ENCODE data around the gene GMPR. TPM values are rescaled to one million over a fixed set of nuclear protein-coding genes. Genes with fewer than 3 reads are reported as not detected.

GMPR gene
- 2.0 and 2.4 TPM in 2 replicates for total RNA-seq (2021)
- Bru-seq, nascent RNA, result percentile 21 among the genes with signal in this experiment
- BruChase-seq, experiment 1, labeled RNA remaining after a 2-hour chase, result percentile 24 among the genes with signal in this experiment
- percentile 23 among the genes with signal in this experiment for BruChase-seq, experiment 2, labeled RNA remaining after a 6-hour chase
- long read RNA-seq, partial matches to known transcripts, result 0 of 2 reads
- long read RNA-seq, other reads (novel, unspliced or antisense), result 0 of 2 reads

- peak in 1 of 2 experiments; percentile 71 for DNase-seq
- peak within 1 kb of the TSS; percentile 86 for H2AFZ ChIP-seq
- H3K79me2 ChIP-seq (ENCODE audit: low read depth), result no peaks in the 10 kb centered on the region
- ChIA-PET POLR2A (ENCODE audit: unreplicated experiment) (interaction anchor here (0.6 to 0.7 kb wide), 2 partner anchors 9 to 101 kb away, joined by 3 read pairs; no protein-coding TSS in a partner anchor), CTCF (interaction anchor here (0.6 to 1.3 kb wide), 4 partner anchors 39 to 1074 kb away, joined by 3 to 6 read pairs (median 6); no protein-coding TSS in a partner anchor)
- intact Hi-C loops (cut with micrococcal nuclease; ENCODE audit: unreplicated experiment), result loop anchor here (2.0 to 10.0 kb wide), 3 partner anchors 38 to 856 kb away; no protein-coding TSS in a partner anchor
- H3K27ac ChIP-seq, result no peak within 1 kb of the TSS
- no peaks in the 10 kb centered on the region for H3K9me3 ChIP-seq (ENCODE audit: insufficient read depth, low read depth)
- no peak for TF ChIP-seq EZH2 (IDR thresholded peaks at IDR 0.05; ENCODE audit: low read depth)
- TF ChIP-seq, protein P1, sequence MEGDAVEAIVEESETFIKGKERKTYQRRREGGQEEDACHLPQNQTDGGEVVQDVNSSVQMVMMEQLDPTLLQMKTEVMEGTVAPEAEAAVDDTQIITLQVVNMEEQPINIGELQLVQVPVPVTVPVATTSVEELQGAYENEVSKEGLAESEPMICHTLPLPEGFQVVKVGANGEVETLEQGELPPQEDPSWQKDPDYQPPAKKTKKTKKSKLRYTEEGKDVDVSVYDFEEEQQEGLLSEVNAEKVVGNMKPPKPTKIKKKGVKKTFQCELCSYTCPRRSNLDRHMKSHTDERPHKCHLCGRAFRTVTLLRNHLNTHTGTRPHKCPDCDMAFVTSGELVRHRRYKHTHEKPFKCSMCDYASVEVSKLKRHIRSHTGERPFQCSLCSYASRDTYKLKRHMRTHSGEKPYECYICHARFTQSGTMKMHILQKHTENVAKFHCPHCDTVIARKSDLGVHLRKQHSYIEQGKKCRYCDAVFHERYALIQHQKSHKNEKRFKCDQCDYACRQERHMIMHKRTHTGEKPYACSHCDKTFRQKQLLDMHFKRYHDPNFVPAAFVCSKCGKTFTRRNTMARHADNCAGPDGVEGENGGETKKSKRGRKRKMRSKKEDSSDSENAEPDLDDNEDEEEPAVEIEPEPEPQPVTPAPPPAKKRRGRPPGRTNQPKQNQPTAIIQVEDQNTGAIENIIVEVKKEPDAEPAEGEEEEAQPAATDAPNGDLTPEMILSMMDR (conservative IDR thresholded peaks at IDR 0.05), result no peak
- H4K20me1 ChIP-seq (ENCODE audit: insufficient read depth), result no peaks in the 10 kb centered on the region
- H3K27me3 ChIP-seq (ENCODE audit: insufficient read depth, low read depth), result peaks cover 64% of the 10 kb centered on the region
- peaks cover 5% of the 10 kb centered on the region; the same call in 1 of the 2 replicates for H3F3A ChIP-seq (ENCODE audit: insufficient read depth, low read depth)
- no TSS peak for BruUV-seq (replicated peaks)
- H3K36me3 ChIP-seq (ENCODE audit: low read depth), result no peaks in the 10 kb centered on the region
- H3K4me2 ChIP-seq, result peak within 1 kb of the TSS; percentile 93
- peak within 1 kb of the TSS; percentile 54 for H3K4me3 ChIP-seq
- no peaks in the 10 kb centered on the region for H3K9me2 ChIP-seq (ENCODE audit: insufficient read depth)
- H3K4me1 ChIP-seq (replicated peaks; ENCODE audit: insufficient read depth), result peaks cover 10% of the 10 kb centered on the region; the same call in 1 of the 2 replicates
These were observed at the start of gene GMPR for GRCh38 chr6:16238057-16238962. Gene GMPR (plus strand): TSS chr6:16238587. CDS start chr6:16238694, 107 bp downstream.

DNA sequence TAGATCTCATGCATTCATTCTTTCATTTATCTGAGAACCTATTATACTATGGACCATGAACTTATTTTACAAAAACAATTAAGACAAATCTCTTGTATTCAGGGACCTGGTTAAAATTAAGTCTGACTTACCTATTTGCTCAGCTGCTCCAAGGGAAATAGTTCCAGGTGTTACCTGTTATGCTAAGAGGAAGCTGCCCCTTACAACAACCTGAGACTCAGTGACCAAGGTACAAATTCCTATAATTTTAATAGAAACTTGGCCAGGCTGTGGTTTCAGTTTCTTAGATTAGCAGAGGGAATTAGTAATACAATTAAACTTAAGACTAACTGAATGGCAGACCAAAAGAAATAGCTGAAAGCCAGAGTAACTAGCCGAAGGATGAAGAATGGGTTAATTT lies 48.2 kb upstream of the GMPR start:
- TF ChIP-seq EZH2 (IDR thresholded peaks at IDR 0.05; ENCODE audit: low read depth), result no peak
- TF ChIP-seq, protein P1 (conservative IDR thresholded peaks at IDR 0.05), result no peak
- H2AFZ ChIP-seq, result no peak overlapping the region
- H3K4me2 ChIP-seq, result no peak overlapping the region
- intact Hi-C loops (cut with micrococcal nuclease; ENCODE audit: unreplicated experiment), result no loop called here
- no peaks in the 10 kb centered on the region for H3F3A ChIP-seq (ENCODE audit: insufficient read depth, low read depth)
- ChIA-PET CTCF (no interaction called here), POLR2A (ENCODE audit: unreplicated experiment) (no interaction called here)
- no peaks in the 10 kb centered on the region for H3K9me3 ChIP-seq (ENCODE audit: insufficient read depth, low read depth)
- no peaks in the 10 kb centered on the region for H3K36me3 ChIP-seq (ENCODE audit: low read depth)
- H3K27ac ChIP-seq, result no peak overlapping the region
- no peaks in the 10 kb centered on the region for H3K9me2 ChIP-seq (ENCODE audit: insufficient read depth)
- H3K4me3 ChIP-seq, result no peak overlapping the region
- BruUV-seq (replicated peaks), result no TSS peak
- H3K79me2 ChIP-seq (ENCODE audit: low read depth), result no peaks in the 10 kb centered on the region
- H3K27me3 ChIP-seq (ENCODE audit: insufficient read depth, low read depth), result peaks cover 83% of the 10 kb centered on the region
- no peak for DNase-seq
- H3K4me1 ChIP-seq (replicated peaks; ENCODE audit: insufficient read depth), result no peaks in the 10 kb centered on the region
- no peaks in the 10 kb centered on the region for H4K20me1 ChIP-seq (ENCODE audit: insufficient read depth)

GRCh38 chr6:16196260-16196983 lies 42.0 kb upstream of the GMPR start:
- no peak overlapping the region for H3K4me2 ChIP-seq
- H3K79me2 ChIP-seq (ENCODE audit: low read depth), result no peaks in the 10 kb centered on the region
- no peaks in the 10 kb centered on the region for H3F3A ChIP-seq (ENCODE audit: insufficient read depth, low read depth)
- no peaks in the 10 kb centered on the region for H3K4me1 ChIP-seq (replicated peaks; ENCODE audit: insufficient read depth)
- POLR2A ChIA-PET (ENCODE audit: unreplicated experiment), result no interaction called here
- H4K20me1 ChIP-seq (ENCODE audit: insufficient read depth), result no peaks in the 10 kb centered on the region
- BruUV-seq (replicated peaks), result no TSS peak
- no peak overlapping the region for H3K27ac ChIP-seq
- H3K36me3 ChIP-seq (ENCODE audit: low read depth), result no peaks in the 10 kb centered on the region
- TF ChIP-seq EZH2 (IDR thresholded peaks at IDR 0.05; ENCODE audit: low read depth), result no peak
- TF ChIP-seq, protein P1 (conservative IDR thresholded peaks at IDR 0.05), result no peak
- no peak overlapping the region for H3K4me3 ChIP-seq
- peaks cover 66% of the 10 kb centered on the region for H3K27me3 ChIP-seq (ENCODE audit: insufficient read depth, low read depth)
- no peak overlapping the region for H2AFZ ChIP-seq
- intact Hi-C loops (cut with micrococcal nuclease; ENCODE audit: unreplicated experiment), result no loop called here
- no peaks in the 10 kb centered on the region; the same call in 1 of the 2 replicates for H3K9me2 ChIP-seq (ENCODE audit: insufficient read depth)
- CTCF ChIA-PET, result no interaction called here
- no peak for DNase-seq
- H3K9me3 ChIP-seq (ENCODE audit: insufficient read depth, low read depth), result no peaks in the 10 kb centered on the region

Measured in PC-9 (cell line).